Neural crest cell (in vitro differentiated cells): Measurements from ENCODE around the gene RHBDL3. TPM values are rescaled to one million over a fixed set of nuclear protein-coding genes. Genes with fewer than 3 reads are reported as not detected.

Experiments
- DNase-seq: peaks from one replicate; pipeline ENCODE4 v3.0.0; 2021; ENCODE audit warnings: low read depth, mixed read lengths, low spot score
- H3K27ac Mint-ChIP-seq: one replicate; pipeline ENCODE4 v1.8.0; 2021; ENCODE audit warnings: mild to moderate bottlenecking, mixed read lengths; ENCODE audit not compliant: unreplicated experiment
- H3K27me3 Mint-ChIP-seq: 2 replicates; pipeline ENCODE4 v1.8.0; 2021; ENCODE audit warnings: low read depth, mild to moderate bottlenecking, mixed read lengths
- H3K36me3 Mint-ChIP-seq: 2 replicates; pipeline ENCODE4 v1.8.0; 2021; ENCODE audit warnings: low read depth, mild to moderate bottlenecking, mixed read lengths
- H3K4me1 Mint-ChIP-seq: 2 replicates; pipeline ENCODE4 v1.8.0; 2021; ENCODE audit warnings: mixed read lengths
- H3K4me3 Mint-ChIP-seq: one replicate; pipeline ENCODE4 v1.8.0; 2021; ENCODE audit warnings: mild to moderate bottlenecking, mixed read lengths
- H3K9me3 Mint-ChIP-seq: 2 replicates; pipeline ENCODE4 v1.8.0; 2021; ENCODE audit warnings: mixed read lengths
- CTCF ChIP-seq: fragments of 200-600 bp; sonication (generic); conservative IDR thresholded peaks from 2 replicates; pipeline ENCODE4 v1.5.0; 2021; ENCODE audit warnings: antibody characterized with exemption, mild to moderate bottlenecking
- total RNA-seq: library from RNA; stranded (reverse); gene quantifications from 2 replicates; pipeline ENCODE4 v1.2.1, GENCODE V29; 2021

Gene RHBDL3
- total RNA-seq, 1 donor from 2014 or later: 18.7 TPM

GRCh38 chr17:32327911-32328310 lies 62.3 kb downstream of the RHBDL3 start:
- no peak for DNase-seq
- Mint-ChIP-seq H3K27me3 (no peaks in the 10 kb centered on the region), H3K4me1 (no peaks in the 10 kb centered on the region), H3K36me3 (peaks cover 3% of the 10 kb centered on the region), H3K27ac (no peak overlapping the region), H3K9me3 (no peaks in the 10 kb centered on the region), H3K4me3 (no peak overlapping the region)
- TF ChIP-seq CTCF: no peak

GRCh38 chr17:32330147-32330546 lies 64.5 kb downstream of the RHBDL3 start:
- Mint-ChIP-seq H3K4me1 (no peaks in the 10 kb centered on the region), H3K27me3 (no peaks in the 10 kb centered on the region), H3K36me3 (peaks cover 11% of the 10 kb centered on the region), H3K4me3 (no peak overlapping the region), H3K9me3 (no peaks in the 10 kb centered on the region), H3K27ac (no peak overlapping the region)
- no peak for TF ChIP-seq CTCF
- no peak for DNase-seq

- Mint-ChIP-seq H3K27me3 (no peaks in the 10 kb centered on the region), H3K4me3 (no peak overlapping the region)
- no peak for DNase-seq
Observed at GRCh38 chr17:32331243-32332040, 65.8 kb downstream of the RHBDL3 start.

GRCh38 chr17:32333187-32333586 lies 67.6 kb downstream of the RHBDL3 start:
- no peak for TF ChIP-seq CTCF
- no peak for DNase-seq
- Mint-ChIP-seq H3K4me3 (no peak overlapping the region), H3K27ac (no peak overlapping the region), H3K36me3 (peaks cover 11% of the 10 kb centered on the region), H3K27me3 (no peaks in the 10 kb centered on the region), H3K9me3 (no peaks in the 10 kb centered on the region), H3K4me1 (no peaks in the 10 kb centered on the region)

More at GRCh38 chr17:32331243-32332040, 65.8 kb downstream of the RHBDL3 start:
- TF ChIP-seq CTCF: no peak
- Mint-ChIP-seq H3K27ac (no peak overlapping the region), H3K36me3 (peaks cover 11% of the 10 kb centered on the region), H3K4me1 (no peaks in the 10 kb centered on the region), H3K9me3 (no peaks in the 10 kb centered on the region)

- Mint-ChIP-seq H3K9me3 (no peaks in the 10 kb centered on the region), H3K27me3 (no peaks in the 10 kb centered on the region), H3K36me3 (peaks cover 11% of the 10 kb centered on the region), H3K4me3 (no peak overlapping the region), H3K27ac (no peak overlapping the region), H3K4me1 (peaks cover 5% of the 10 kb centered on the region)
- no peak for DNase-seq
- TF ChIP-seq CTCF: no peak
Observed at GRCh38 chr17:32335046-32335445, 69.4 kb downstream of the RHBDL3 start.
